ENCODE measurements around the gene INTS7. TPM values are rescaled to one million over a fixed set of nuclear protein-coding genes. Genes with fewer than 3 reads are reported as not detected.
A peak's percentile ranks its signal among the peaks of the same experiment; 100 is the strongest.
"Not testable (repeated sequence)": the region's sequence is repeated elsewhere in the genome, so short reads cannot be mapped to it uniquely, and the experiment has no call there.

Gene INTS7
- total and polyA plus RNA-seq, 12 donors: 6.3 to 24.5 (median 12.2) TPM

DNA sequence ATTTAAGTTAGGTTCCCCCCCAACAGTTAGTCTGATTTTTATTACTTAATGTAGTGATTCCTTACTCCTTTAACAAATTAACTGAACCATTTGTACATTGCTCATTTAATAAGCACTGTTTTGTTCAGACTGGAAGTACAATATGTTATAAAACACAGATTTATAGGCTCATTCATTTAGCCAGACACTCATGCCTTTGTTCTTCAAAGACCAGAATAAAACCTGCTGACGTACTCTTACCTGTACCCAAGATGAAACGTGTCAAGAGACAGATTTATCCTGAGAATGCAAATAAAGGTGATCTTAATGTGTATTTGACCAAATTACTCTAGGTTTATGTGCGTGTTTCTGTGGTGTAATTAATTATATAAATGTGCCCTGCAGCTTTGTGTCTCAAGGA, 92.8 kb downstream of the INTS7 start:
- intact Hi-C loops (cut with DNase I): no loop called here
- no peak overlapping the region for H3K4me3 ChIP-seq
- H3K27ac ChIP-seq: no peak overlapping the region
- TF ChIP-seq, protein P1, sequence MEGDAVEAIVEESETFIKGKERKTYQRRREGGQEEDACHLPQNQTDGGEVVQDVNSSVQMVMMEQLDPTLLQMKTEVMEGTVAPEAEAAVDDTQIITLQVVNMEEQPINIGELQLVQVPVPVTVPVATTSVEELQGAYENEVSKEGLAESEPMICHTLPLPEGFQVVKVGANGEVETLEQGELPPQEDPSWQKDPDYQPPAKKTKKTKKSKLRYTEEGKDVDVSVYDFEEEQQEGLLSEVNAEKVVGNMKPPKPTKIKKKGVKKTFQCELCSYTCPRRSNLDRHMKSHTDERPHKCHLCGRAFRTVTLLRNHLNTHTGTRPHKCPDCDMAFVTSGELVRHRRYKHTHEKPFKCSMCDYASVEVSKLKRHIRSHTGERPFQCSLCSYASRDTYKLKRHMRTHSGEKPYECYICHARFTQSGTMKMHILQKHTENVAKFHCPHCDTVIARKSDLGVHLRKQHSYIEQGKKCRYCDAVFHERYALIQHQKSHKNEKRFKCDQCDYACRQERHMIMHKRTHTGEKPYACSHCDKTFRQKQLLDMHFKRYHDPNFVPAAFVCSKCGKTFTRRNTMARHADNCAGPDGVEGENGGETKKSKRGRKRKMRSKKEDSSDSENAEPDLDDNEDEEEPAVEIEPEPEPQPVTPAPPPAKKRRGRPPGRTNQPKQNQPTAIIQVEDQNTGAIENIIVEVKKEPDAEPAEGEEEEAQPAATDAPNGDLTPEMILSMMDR (IDR thresholded peaks at IDR 0.05): no peak
- TF ChIP-seq POLR2A (IDR thresholded peaks at IDR 0.05): no peak
- H3K9me3 ChIP-seq (replicated peaks in 1 of 3): no peaks in the 10 kb centered on the region
- DNase-seq: no peak
- WGBS, 4 donors: 85 to 93% (median 90%) methylated on average over 3 of the region's 3 CpGs
- no peaks in the 10 kb centered on the region for H3K27me3 ChIP-seq
- peaks cover 0 to 4% of the 10 kb centered on the region in 2 donors for H3K4me1 ChIP-seq (replicated peaks in 1 of 2)
- H3K36me3 ChIP-seq (replicated peaks in 1 of 2): no peaks in the 10 kb centered on the region

DNA sequence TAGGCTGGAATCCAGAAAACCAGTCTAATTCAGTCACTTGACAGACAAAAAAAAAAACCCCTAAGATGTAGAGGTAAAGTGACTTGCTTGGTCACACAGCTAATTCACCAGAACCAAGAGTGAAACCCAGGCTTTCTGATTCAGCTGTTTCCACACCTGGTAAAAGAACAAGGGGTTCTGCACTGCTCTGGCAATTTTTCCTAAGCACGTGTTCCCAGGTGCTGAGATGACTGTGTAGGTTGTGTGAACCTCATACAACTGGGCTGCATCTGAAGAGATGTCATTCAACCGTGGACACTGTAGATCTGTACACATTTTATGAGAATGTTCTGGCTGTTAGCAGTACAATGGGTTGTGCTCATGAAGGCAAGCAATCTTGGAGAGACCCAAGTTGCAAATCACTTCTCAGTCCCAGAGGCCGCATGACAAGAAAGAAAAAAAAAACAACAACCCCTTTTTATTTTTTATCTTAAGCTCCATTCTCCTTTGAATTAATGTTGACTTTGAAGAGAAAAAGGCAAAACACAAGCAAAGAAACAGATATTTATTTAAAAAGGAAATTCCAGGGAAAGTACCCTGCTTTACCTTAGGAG, 95.4 kb downstream of the INTS7 start:
- Histone ChIP-seq H3K9me3 (replicated peaks in 1 of 3) (no peaks in the 10 kb centered on the region), H3K4me1 (replicated peaks in 1 of 2) (peaks cover 0 to 4% of the 10 kb centered on the region in 2 donors), H3K36me3 (replicated peaks in 1 of 2) (no peaks in the 10 kb centered on the region), H3K27ac (no peak overlapping the region), H3K4me3 (no peak overlapping the region), H3K27me3 (no peaks in the 10 kb centered on the region)
- no peak for TF ChIP-seq POLR2A (IDR thresholded peaks at IDR 0.05)
- TF ChIP-seq, protein P1 (IDR thresholded peaks at IDR 0.05): no peak
- WGBS, 4 donors: 88 to 95% (median 91%) methylated on average over 3 of the region's 3 CpGs
- no peak for DNase-seq
- intact Hi-C loops (cut with DNase I): loop anchor here (10.0 kb wide), 2 partner anchors 105 to 245 kb away; partner anchors contain the start of gene LPGAT1 (in 1 of the 2)

DNA sequence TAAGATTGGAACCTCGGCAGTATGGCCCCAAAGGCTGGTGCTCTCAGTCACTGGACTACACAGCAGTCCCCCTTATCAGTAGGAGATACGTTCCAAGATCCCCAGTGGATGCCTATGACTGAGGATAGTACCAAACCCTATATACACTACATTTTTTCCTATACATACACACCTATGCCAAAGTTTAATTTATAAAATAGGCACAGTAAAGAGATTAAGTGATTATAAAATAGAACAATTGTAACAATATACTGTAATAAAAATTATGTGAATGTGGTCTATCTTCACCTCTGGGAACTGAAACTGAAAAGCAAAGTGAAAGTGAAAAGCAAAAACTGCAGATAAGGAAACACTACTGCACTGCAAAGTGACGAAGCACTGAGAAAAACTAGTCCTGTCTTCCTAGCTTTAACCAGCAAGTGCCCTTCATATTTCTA, 96.8 kb downstream of the INTS7 start:
- Histone ChIP-seq H3K4me1 (replicated peaks in 1 of 2) (peaks cover 0 to 4% of the 10 kb centered on the region in 2 donors), H3K36me3 (replicated peaks in 1 of 2) (no peaks in the 10 kb centered on the region), H3K9me3 (replicated peaks in 1 of 3) (no peaks in the 10 kb centered on the region), H3K27ac (peak overlapping the region in 1 of 5 donors; percentile 38), H3K4me3 (peak overlapping the region in 2 of 4 donors; percentile 6 to 59), H3K27me3 (no peaks in the 10 kb centered on the region)
- TF ChIP-seq, protein P1 (IDR thresholded peaks at IDR 0.05): no peak
- no peak for TF ChIP-seq POLR2A (IDR thresholded peaks at IDR 0.05)
- intact Hi-C loops (cut with DNase I): loop anchor here (10.0 kb wide), 2 partner anchors 104 to 244 kb away; partner anchors contain the start of gene LPGAT1 (in 1 of the 2)
- no peak for DNase-seq
- 2 to 7% (median 7%) methylated on average over 3 of the region's 3 CpGs for WGBS, 4 donors

DNA sequence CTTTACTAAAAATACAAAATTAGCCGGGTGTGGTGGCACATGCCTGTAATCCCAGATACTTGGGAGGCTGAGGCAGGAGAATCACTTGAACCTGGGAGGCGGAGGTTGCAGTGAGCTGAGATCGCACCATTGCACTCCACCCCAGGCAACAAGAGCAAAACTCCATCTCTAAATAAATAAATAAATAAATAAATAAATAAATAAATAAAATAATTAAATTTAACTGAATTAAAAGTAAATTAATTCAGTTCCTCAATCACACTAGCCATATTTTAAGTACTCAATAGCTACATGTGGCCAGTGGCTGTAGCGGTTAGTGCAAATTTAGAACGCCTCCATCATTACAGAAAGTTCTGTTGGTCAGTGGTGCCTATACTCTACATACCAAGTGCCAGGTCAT, 97.9 kb downstream of the INTS7 start:
- 94 to 99% (median 96%) methylated on average over 5 of the region's 5 CpGs for WGBS, 4 donors
- not testable (repeated sequence) for H3K36me3 ChIP-seq (replicated peaks in 1 of 2); H3K27ac ChIP-seq; H3K9me3 ChIP-seq (replicated peaks in 1 of 3); H3K27me3 ChIP-seq; H3K4me3 ChIP-seq; H3K4me1 ChIP-seq (replicated peaks in 1 of 2); DNase-seq
- intact Hi-C loops (cut with DNase I): loop anchor here (10.0 kb wide), 2 partner anchors 103 to 243 kb away; partner anchors contain the start of gene LPGAT1 (in 1 of the 2)

Measured in adrenal gland (tissue), 12 donors.